Astrocyte (in vitro differentiated cells and primary cell): ENCODE results near the gene ZDHHC22. TPM values are rescaled to one million over a fixed set of nuclear protein-coding genes. Genes with fewer than 3 reads are reported as not detected.

Source experiments
- DNase-seq: peaks from one replicate; pipeline ENCODE4 v3.0.0-alpha.2; 2010; ENCODE audit warnings: low read depth
- FAIRE-seq: peaks from 2 replicates; lab custom pipeline; 2011; peaks lifted over from hg19 to GRCh38; lab: Jason Lieb, UNC
- H2AFZ ChIP-seq: 2 replicates; pipeline ENCODE4 v1.6.0; 2012; ENCODE audit warnings: low read depth, low read length, inconsistent platforms
- H3K27ac ChIP-seq: 2 replicates; pipeline ENCODE4 v1.5.1; 2011; ENCODE audit warnings: low read depth, low read length, inconsistent platforms
- H3K27me3 ChIP-seq: 2 replicates; pipeline ENCODE4 v1.6.0; 2011; ENCODE audit warnings: low read length, inconsistent platforms; ENCODE audit not compliant: insufficient read depth
- H3K36me3 ChIP-seq: 2 replicates; pipeline ENCODE4 v1.5.1; 2011; ENCODE audit warnings: low read length, inconsistent platforms; ENCODE audit not compliant: insufficient read depth
- H3K4me1 ChIP-seq: 2 replicates; pipeline ENCODE4 v1.5.1; 2011; ENCODE audit warnings: low read length, inconsistent platforms; ENCODE audit not compliant: insufficient read depth
- H3K4me2 ChIP-seq: 2 replicates; pipeline ENCODE4 v1.6.0; 2012; ENCODE audit warnings: low read length, inconsistent platforms
- H3K4me3 ChIP-seq: 2 replicates; pipeline ENCODE4 v1.5.1; 2011; ENCODE audit warnings: low read depth, mild to moderate bottlenecking, low read length, inconsistent platforms; ENCODE audit not compliant: insufficient read depth
- H3K79me2 ChIP-seq: 2 replicates; pipeline ENCODE4 v1.6.0; 2012; ENCODE audit warnings: mild to moderate bottlenecking, low read length, inconsistent platforms; ENCODE audit not compliant: insufficient read depth
- H3K9ac ChIP-seq: 2 replicates; pipeline ENCODE4 v1.6.0; 2012; ENCODE audit warnings: mild to moderate bottlenecking, low read length, inconsistent platforms
- H3K9me3 ChIP-seq: 2 replicates; pipeline ENCODE4 v1.5.1; 2012; ENCODE audit warnings: low read depth, mild to moderate bottlenecking, low read length, inconsistent platforms; ENCODE audit not compliant: insufficient read depth
- H4K20me1 ChIP-seq: 2 replicates; pipeline ENCODE4 v1.6.0; 2012; ENCODE audit warnings: low read length, inconsistent platforms; ENCODE audit not compliant: insufficient read depth
- H3K27ac Mint-ChIP-seq: one replicate; pipeline ENCODE4 v1.8.0; 2021; ENCODE audit warnings: mild to moderate bottlenecking, mixed read lengths; ENCODE audit not compliant: unreplicated experiment
- H3K27me3 Mint-ChIP-seq: one replicate; pipeline ENCODE4 v1.8.0; 2021; ENCODE audit warnings: low read depth, mixed read lengths; ENCODE audit not compliant: unreplicated experiment
- H3K36me3 Mint-ChIP-seq: one replicate; pipeline ENCODE4 v1.8.0; 2021; ENCODE audit warnings: low read depth, mixed read lengths; ENCODE audit not compliant: unreplicated experiment
- H3K4me1 Mint-ChIP-seq: one replicate; pipeline ENCODE4 v1.8.0; 2021; ENCODE audit warnings: low read depth, mixed read lengths; ENCODE audit not compliant: unreplicated experiment
- H3K4me3 Mint-ChIP-seq: one replicate; pipeline ENCODE4 v1.8.0; 2021; ENCODE audit warnings: mild to moderate bottlenecking, moderate library complexity, mixed read lengths; ENCODE audit not compliant: unreplicated experiment
- H3K9me3 Mint-ChIP-seq: one replicate; pipeline ENCODE4 v1.8.0; 2021; ENCODE audit warnings: mild to moderate bottlenecking, mixed read lengths; ENCODE audit not compliant: unreplicated experiment
- EZH2 ChIP-seq: IDR thresholded peaks from 2 replicates; pipeline ENCODE4 v1.6.1; 2012; ENCODE audit warnings: mild to moderate bottlenecking, low read length, inconsistent platforms; ENCODE audit not compliant: insufficient read depth
- total RNA-seq: library from RNA; stranded (reverse); gene quantifications from 2 replicates; pipeline ENCODE4 v1.2.1, GENCODE V29; 2021
- TF ChIP-seq, protein P1 (sequence below): IDR thresholded peaks from 2 replicates; pipeline ENCODE4 v1.5.1; 2011; ENCODE audit warnings: low read depth, mild to moderate bottlenecking, inconsistent platforms, low read length, moderate library complexity; ENCODE audit not compliant: insufficient read depth

The ZDHHC22 gene
- total RNA-seq, 1 donor from 2014 or later, result 0.52 TPM

DNA sequence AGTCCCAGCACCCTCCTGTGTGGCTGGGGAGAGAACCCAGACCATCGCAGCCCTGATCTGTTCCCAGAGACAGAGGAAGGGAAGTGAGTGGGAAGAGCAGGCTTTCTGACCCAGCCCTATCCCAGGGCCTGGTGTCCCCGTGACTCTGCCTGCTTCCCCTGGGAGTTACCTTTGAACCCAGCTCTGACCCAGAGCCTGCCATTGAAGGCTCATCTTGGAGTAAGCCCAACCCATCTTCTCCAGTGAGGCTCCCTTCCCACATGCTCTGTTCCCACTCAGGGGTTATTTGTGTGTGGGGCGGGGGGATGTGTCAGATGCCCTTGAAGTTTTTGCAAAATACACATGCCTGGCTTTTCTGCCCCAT is 46.0 kb upstream of the ZDHHC22 start:
- Histone ChIP-seq H3K4me2 (peak overlapping the region; percentile 62), H3K27me3 (peaks cover 3% of the 10 kb centered on the region), H2AFZ (no peak overlapping the region), H3K4me1 (peaks cover 13% of the 10 kb centered on the region), H3K9me3 (no peaks in the 10 kb centered on the region), H3K27ac (peak overlapping the region; percentile 44), H3K4me3 (no peak overlapping the region), H3K36me3 (no peaks in the 10 kb centered on the region), H3K79me2 (no peaks in the 10 kb centered on the region), H3K9ac (peak overlapping the region; percentile 30), H4K20me1 (peaks cover 3% of the 10 kb centered on the region)
- peaks cover 17% of the 10 kb centered on the region for H3K27me3 Mint-ChIP-seq
- peaks cover 1% of the 10 kb centered on the region for H3K36me3 Mint-ChIP-seq
- H3K9me3 Mint-ChIP-seq, result peaks cover under 1% of the 10 kb centered on the region
- no peak overlapping the region for H3K4me3 Mint-ChIP-seq
- no peak for FAIRE-seq
- peaks cover 9% of the 10 kb centered on the region for H3K4me1 Mint-ChIP-seq
- no peak for TF ChIP-seq EZH2
- TF ChIP-seq, protein P1, sequence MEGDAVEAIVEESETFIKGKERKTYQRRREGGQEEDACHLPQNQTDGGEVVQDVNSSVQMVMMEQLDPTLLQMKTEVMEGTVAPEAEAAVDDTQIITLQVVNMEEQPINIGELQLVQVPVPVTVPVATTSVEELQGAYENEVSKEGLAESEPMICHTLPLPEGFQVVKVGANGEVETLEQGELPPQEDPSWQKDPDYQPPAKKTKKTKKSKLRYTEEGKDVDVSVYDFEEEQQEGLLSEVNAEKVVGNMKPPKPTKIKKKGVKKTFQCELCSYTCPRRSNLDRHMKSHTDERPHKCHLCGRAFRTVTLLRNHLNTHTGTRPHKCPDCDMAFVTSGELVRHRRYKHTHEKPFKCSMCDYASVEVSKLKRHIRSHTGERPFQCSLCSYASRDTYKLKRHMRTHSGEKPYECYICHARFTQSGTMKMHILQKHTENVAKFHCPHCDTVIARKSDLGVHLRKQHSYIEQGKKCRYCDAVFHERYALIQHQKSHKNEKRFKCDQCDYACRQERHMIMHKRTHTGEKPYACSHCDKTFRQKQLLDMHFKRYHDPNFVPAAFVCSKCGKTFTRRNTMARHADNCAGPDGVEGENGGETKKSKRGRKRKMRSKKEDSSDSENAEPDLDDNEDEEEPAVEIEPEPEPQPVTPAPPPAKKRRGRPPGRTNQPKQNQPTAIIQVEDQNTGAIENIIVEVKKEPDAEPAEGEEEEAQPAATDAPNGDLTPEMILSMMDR, result no peak
- H3K27ac Mint-ChIP-seq, result no peak overlapping the region
- DNase-seq, result no peak

DNA sequence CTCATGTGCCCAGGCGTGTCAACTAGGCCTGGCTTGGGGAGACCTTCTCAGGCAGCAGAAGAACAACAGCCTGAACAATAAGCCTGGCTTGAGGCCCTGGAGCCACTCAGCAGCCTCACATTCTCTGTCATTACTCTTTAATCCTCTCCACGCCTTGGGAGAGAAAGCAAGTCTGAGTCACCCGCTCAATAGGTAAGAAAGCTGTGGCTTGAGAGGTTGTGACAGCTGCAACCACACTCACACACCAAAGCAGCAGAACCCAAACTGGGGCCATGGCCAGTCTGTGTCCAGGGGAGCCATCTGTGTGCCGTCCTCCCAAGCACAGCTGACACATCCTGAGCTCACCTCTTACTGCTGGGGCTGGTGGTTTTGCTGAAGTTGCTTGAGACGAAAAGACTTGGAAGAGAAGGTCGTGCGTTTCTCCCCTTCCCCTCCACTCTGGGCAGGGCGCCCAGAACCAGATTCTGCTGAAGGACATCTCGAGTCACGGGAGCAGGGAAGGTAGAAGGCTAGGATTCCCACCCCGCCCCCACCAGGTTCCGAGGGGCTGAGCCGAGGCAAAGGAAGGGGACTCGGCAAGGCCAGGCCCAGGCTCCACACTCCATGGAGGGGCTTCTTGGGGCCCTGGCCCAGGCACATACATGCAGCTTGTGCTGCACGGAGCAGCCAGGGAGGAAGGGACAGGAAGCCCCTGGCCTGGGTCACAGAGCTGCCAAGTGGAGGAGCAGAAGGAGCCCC is 45.5 kb upstream of the ZDHHC22 start:
- Histone ChIP-seq H3K4me2 (peak overlapping the region; percentile 62), H3K4me3 (no peak overlapping the region), H3K36me3 (no peaks in the 10 kb centered on the region), H2AFZ (no peak overlapping the region), H3K4me1 (peaks cover 13% of the 10 kb centered on the region), H3K9me3 (no peaks in the 10 kb centered on the region), H3K79me2 (no peaks in the 10 kb centered on the region), H3K9ac (peak overlapping the region; percentile 30), H3K27ac (peak overlapping the region; percentile 44), H4K20me1 (peaks cover 1% of the 10 kb centered on the region), H3K27me3 (peaks cover 3% of the 10 kb centered on the region)
- peaks cover 1% of the 10 kb centered on the region for H3K36me3 Mint-ChIP-seq
- peaks cover 14% of the 10 kb centered on the region for H3K27me3 Mint-ChIP-seq
- TF ChIP-seq, protein P1, result no peak
- TF ChIP-seq EZH2, result no peak
- peaks cover 2% of the 10 kb centered on the region for H3K9me3 Mint-ChIP-seq
- peaks cover 9% of the 10 kb centered on the region for H3K4me1 Mint-ChIP-seq
- peak overlapping the region; percentile 88 for H3K27ac Mint-ChIP-seq
- FAIRE-seq (no peak), DNase-seq (peak; percentile 90)
- peak overlapping the region; percentile 20 for H3K4me3 Mint-ChIP-seq

DNA sequence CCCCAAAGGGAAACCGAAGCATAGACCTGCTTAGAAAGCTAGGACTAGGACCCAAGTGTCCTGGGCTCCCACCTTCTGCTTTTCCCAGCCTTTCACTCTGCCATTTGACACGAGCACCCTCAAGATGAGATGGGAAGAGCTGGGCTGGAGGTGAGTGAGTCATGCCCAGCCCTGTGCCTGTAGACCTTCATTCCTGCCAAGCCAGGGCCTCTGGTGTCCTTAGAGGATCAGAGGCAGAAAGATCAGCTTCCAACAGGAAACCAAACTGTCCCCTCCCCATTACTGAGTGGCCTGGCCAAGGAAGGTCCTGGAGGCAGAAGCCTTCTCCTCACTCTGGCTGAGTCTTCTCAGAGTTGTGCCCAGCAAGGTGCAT is 43.5 kb upstream of the ZDHHC22 start:
- no peak overlapping the region for H3K27ac Mint-ChIP-seq
- Histone ChIP-seq H3K9me3 (no peaks in the 10 kb centered on the region), H2AFZ (no peak overlapping the region), H3K4me1 (peaks cover 13% of the 10 kb centered on the region), H4K20me1 (no peaks in the 10 kb centered on the region), H3K4me2 (no peak overlapping the region), H3K27me3 (peaks cover 3% of the 10 kb centered on the region), H3K9ac (no peak overlapping the region), H3K4me3 (no peak overlapping the region), H3K27ac (no peak overlapping the region), H3K79me2 (no peaks in the 10 kb centered on the region), H3K36me3 (no peaks in the 10 kb centered on the region)
- no peak for FAIRE-seq
- H3K9me3 Mint-ChIP-seq, result peaks cover 2% of the 10 kb centered on the region
- H3K4me3 Mint-ChIP-seq, result no peak overlapping the region
- TF ChIP-seq EZH2, result no peak
- peaks cover 9% of the 10 kb centered on the region for H3K4me1 Mint-ChIP-seq
- H3K27me3 Mint-ChIP-seq, result peaks cover 20% of the 10 kb centered on the region
- no peak for DNase-seq
- peaks cover 1% of the 10 kb centered on the region for H3K36me3 Mint-ChIP-seq
